GM18909 (cell line): Measurements from ENCODE around the gene ABCA13.
"Not testable (repeated sequence)": the region's sequence is repeated elsewhere in the genome, so short reads cannot be mapped to it uniquely, and the experiment has no call there.

Experiments used
- ATAC-seq: cut with Tn5 transposase; IDR thresholded peaks from one replicate; pipeline ENCODE4 v1.9.1; 2021; ENCODE audit warnings: mild to moderate bottlenecking; ENCODE audit not compliant: unreplicated experiment, poor library complexity

ABCA13 gene

GRCh38 chr7:48171202-48171601 lies at the start of gene ABCA13:
ABCA13 (plus strand) TSS chr7:48171458; CDS start chr7:48171484, 26 bp downstream.
- no peak for ATAC-seq

- ATAC-seq: no peak
These were observed 45.2 kb upstream of the ABCA13 start for GRCh38 chr7:48126037-48126436.

GRCh38 chr7:48130658-48131108 lies 40.6 kb upstream of the ABCA13 start:
- no peak for ATAC-seq

- ATAC-seq: no peak
These were observed 38.5 kb upstream of the ABCA13 start for GRCh38 chr7:48132792-48133191.

GRCh38 chr7:48139459-48139858 lies 31.8 kb upstream of the ABCA13 start:
- ATAC-seq: no peak

- ATAC-seq: no peak
These were observed 31.1 kb upstream of the ABCA13 start for GRCh38 chr7:48140001-48140681.

- ATAC-seq: no peak
These were observed 29.7 kb upstream of the ABCA13 start for GRCh38 chr7:48141521-48141920.

GRCh38 chr7:48144291-48144768 lies 26.9 kb upstream of the ABCA13 start:
- ATAC-seq: no peak

GRCh38 chr7:48147078-48147591 lies 24.1 kb upstream of the ABCA13 start:
- no peak for ATAC-seq

- not testable (repeated sequence) for ATAC-seq
These were observed 23.6 kb upstream of the ABCA13 start for GRCh38 chr7:48147690-48148089.

- no peak for ATAC-seq
These were observed 22.9 kb upstream of the ABCA13 start for GRCh38 chr7:48148311-48148710.

GRCh38 chr7:48149058-48149457 lies 22.2 kb upstream of the ABCA13 start:
- ATAC-seq: no peak

- no peak for ATAC-seq
These were observed 21.2 kb upstream of the ABCA13 start for GRCh38 chr7:48150086-48150485.

- peak; percentile 65 for ATAC-seq
These were observed 16.4 kb upstream of the ABCA13 start for GRCh38 chr7:48154792-48155413.

GRCh38 chr7:48158404-48158803 lies 12.9 kb upstream of the ABCA13 start:
- no peak for ATAC-seq

GRCh38 chr7:48161407-48162125 lies 9.7 kb upstream of the ABCA13 start:
- ATAC-seq: no peak

- no peak for ATAC-seq
These were observed 6.1 kb upstream of the ABCA13 start for GRCh38 chr7:48165157-48165556.

- no peak for ATAC-seq
These were observed 3.1 kb upstream of the ABCA13 start for GRCh38 chr7:48168159-48168558.

- ATAC-seq: no peak
These were observed 752 bp upstream of the ABCA13 start for GRCh38 chr7:48170506-48170905.

GRCh38 chr7:48173313-48173712 lies 2.1 kb downstream of the ABCA13 start:
- no peak for ATAC-seq
